Astrocyte (in vitro differentiated cells and primary cell): Measurements from ENCODE around the gene CDH22. TPM values are rescaled to one million over a fixed set of nuclear protein-coding genes. Genes with fewer than 3 reads are reported as not detected.
A peak's percentile ranks its signal among the peaks of the same experiment; 100 is the strongest.

Experiments
- DNase-seq: peaks from one replicate; pipeline ENCODE4 v3.0.0-alpha.2; 2010; ENCODE audit warnings: low read depth
- FAIRE-seq: peaks from 2 replicates; lab custom pipeline; 2011; peaks lifted over from hg19 to GRCh38; lab: Jason Lieb, UNC
- H2AFZ ChIP-seq: 2 replicates; pipeline ENCODE4 v1.6.0; 2012; ENCODE audit warnings: low read depth, low read length, inconsistent platforms
- H3K27ac ChIP-seq: 2 replicates; pipeline ENCODE4 v1.5.1; 2011; ENCODE audit warnings: low read depth, low read length, inconsistent platforms
- H3K27me3 ChIP-seq: 2 replicates; pipeline ENCODE4 v1.6.0; 2011; ENCODE audit warnings: low read length, inconsistent platforms; ENCODE audit not compliant: insufficient read depth
- H3K36me3 ChIP-seq: 2 replicates; pipeline ENCODE4 v1.5.1; 2011; ENCODE audit warnings: low read length, inconsistent platforms; ENCODE audit not compliant: insufficient read depth
- H3K4me1 ChIP-seq: 2 replicates; pipeline ENCODE4 v1.5.1; 2011; ENCODE audit warnings: low read length, inconsistent platforms; ENCODE audit not compliant: insufficient read depth
- H3K4me2 ChIP-seq: 2 replicates; pipeline ENCODE4 v1.6.0; 2012; ENCODE audit warnings: low read length, inconsistent platforms
- H3K4me3 ChIP-seq: 2 replicates; pipeline ENCODE4 v1.5.1; 2011; ENCODE audit warnings: low read depth, mild to moderate bottlenecking, low read length, inconsistent platforms; ENCODE audit not compliant: insufficient read depth
- H3K79me2 ChIP-seq: 2 replicates; pipeline ENCODE4 v1.6.0; 2012; ENCODE audit warnings: mild to moderate bottlenecking, low read length, inconsistent platforms; ENCODE audit not compliant: insufficient read depth
- H3K9ac ChIP-seq: 2 replicates; pipeline ENCODE4 v1.6.0; 2012; ENCODE audit warnings: mild to moderate bottlenecking, low read length, inconsistent platforms
- H3K9me3 ChIP-seq: 2 replicates; pipeline ENCODE4 v1.5.1; 2012; ENCODE audit warnings: low read depth, mild to moderate bottlenecking, low read length, inconsistent platforms; ENCODE audit not compliant: insufficient read depth
- H4K20me1 ChIP-seq: 2 replicates; pipeline ENCODE4 v1.6.0; 2012; ENCODE audit warnings: low read length, inconsistent platforms; ENCODE audit not compliant: insufficient read depth
- H3K27ac Mint-ChIP-seq: one replicate; pipeline ENCODE4 v1.8.0; 2021; ENCODE audit warnings: mild to moderate bottlenecking, mixed read lengths; ENCODE audit not compliant: unreplicated experiment
- H3K27me3 Mint-ChIP-seq: one replicate; pipeline ENCODE4 v1.8.0; 2021; ENCODE audit warnings: low read depth, mixed read lengths; ENCODE audit not compliant: unreplicated experiment
- H3K36me3 Mint-ChIP-seq: one replicate; pipeline ENCODE4 v1.8.0; 2021; ENCODE audit warnings: low read depth, mixed read lengths; ENCODE audit not compliant: unreplicated experiment
- H3K4me1 Mint-ChIP-seq: one replicate; pipeline ENCODE4 v1.8.0; 2021; ENCODE audit warnings: low read depth, mixed read lengths; ENCODE audit not compliant: unreplicated experiment
- H3K4me3 Mint-ChIP-seq: one replicate; pipeline ENCODE4 v1.8.0; 2021; ENCODE audit warnings: mild to moderate bottlenecking, moderate library complexity, mixed read lengths; ENCODE audit not compliant: unreplicated experiment
- H3K9me3 Mint-ChIP-seq: one replicate; pipeline ENCODE4 v1.8.0; 2021; ENCODE audit warnings: mild to moderate bottlenecking, mixed read lengths; ENCODE audit not compliant: unreplicated experiment
- EZH2 ChIP-seq: IDR thresholded peaks from 2 replicates; pipeline ENCODE4 v1.6.1; 2012; ENCODE audit warnings: mild to moderate bottlenecking, low read length, inconsistent platforms; ENCODE audit not compliant: insufficient read depth
- total RNA-seq: library from RNA; stranded (reverse); gene quantifications from 2 replicates; pipeline ENCODE4 v1.2.1, GENCODE V29; 2021
- TF ChIP-seq, protein P1 (sequence below): IDR thresholded peaks from 2 replicates; pipeline ENCODE4 v1.5.1; 2011; ENCODE audit warnings: low read depth, mild to moderate bottlenecking, inconsistent platforms, low read length, moderate library complexity; ENCODE audit not compliant: insufficient read depth

Gene CDH22
- total RNA-seq, 1 donor from 2014 or later, result not detected

DNA sequence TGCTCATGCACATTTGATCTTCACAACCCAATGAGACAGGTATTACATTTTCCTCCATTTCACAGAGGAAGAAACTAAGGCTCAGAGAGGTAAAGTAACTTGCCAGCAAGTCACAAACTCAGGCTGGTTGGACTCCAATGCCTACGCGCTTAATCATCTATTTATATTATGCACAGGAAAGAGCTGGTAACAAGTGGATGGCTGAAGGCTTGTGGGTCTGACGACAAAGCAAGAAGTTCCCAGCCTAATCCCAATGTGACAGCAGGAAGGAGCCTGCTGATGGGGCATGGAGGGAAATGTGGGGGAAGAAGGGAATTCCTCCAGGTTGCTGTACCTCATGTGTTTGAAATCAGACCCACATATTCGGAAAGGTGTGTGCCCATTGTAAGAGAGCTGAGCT lies 3.9 kb downstream of the CDH22 start:
- no peaks in the 10 kb centered on the region for H3K9me3 ChIP-seq
- H3K4me3 ChIP-seq, result no peak overlapping the region
- no peak overlapping the region for H3K4me3 Mint-ChIP-seq
- FAIRE-seq (no peak), DNase-seq (peak; percentile 1)
- no peaks in the 10 kb centered on the region for H4K20me1 ChIP-seq
- no peak overlapping the region for H3K27ac Mint-ChIP-seq
- no peaks in the 10 kb centered on the region for H3K79me2 ChIP-seq
- H3K36me3 Mint-ChIP-seq, result no peaks in the 10 kb centered on the region
- no peaks in the 10 kb centered on the region for H3K9me3 Mint-ChIP-seq
- no peak overlapping the region for H3K4me2 ChIP-seq
- peaks cover 72% of the 10 kb centered on the region for H3K27me3 Mint-ChIP-seq
- peaks cover 2% of the 10 kb centered on the region for H3K4me1 Mint-ChIP-seq
- peaks cover 45% of the 10 kb centered on the region for H3K27me3 ChIP-seq
- peaks cover 2% of the 10 kb centered on the region for H3K4me1 ChIP-seq
- TF ChIP-seq, protein P1, sequence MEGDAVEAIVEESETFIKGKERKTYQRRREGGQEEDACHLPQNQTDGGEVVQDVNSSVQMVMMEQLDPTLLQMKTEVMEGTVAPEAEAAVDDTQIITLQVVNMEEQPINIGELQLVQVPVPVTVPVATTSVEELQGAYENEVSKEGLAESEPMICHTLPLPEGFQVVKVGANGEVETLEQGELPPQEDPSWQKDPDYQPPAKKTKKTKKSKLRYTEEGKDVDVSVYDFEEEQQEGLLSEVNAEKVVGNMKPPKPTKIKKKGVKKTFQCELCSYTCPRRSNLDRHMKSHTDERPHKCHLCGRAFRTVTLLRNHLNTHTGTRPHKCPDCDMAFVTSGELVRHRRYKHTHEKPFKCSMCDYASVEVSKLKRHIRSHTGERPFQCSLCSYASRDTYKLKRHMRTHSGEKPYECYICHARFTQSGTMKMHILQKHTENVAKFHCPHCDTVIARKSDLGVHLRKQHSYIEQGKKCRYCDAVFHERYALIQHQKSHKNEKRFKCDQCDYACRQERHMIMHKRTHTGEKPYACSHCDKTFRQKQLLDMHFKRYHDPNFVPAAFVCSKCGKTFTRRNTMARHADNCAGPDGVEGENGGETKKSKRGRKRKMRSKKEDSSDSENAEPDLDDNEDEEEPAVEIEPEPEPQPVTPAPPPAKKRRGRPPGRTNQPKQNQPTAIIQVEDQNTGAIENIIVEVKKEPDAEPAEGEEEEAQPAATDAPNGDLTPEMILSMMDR, result no peak
- no peak for TF ChIP-seq EZH2
- H3K36me3 ChIP-seq, result no peaks in the 10 kb centered on the region
- H3K27ac ChIP-seq, result no peak overlapping the region
- no peak overlapping the region for H3K9ac ChIP-seq
- no peak overlapping the region for H2AFZ ChIP-seq

DNA sequence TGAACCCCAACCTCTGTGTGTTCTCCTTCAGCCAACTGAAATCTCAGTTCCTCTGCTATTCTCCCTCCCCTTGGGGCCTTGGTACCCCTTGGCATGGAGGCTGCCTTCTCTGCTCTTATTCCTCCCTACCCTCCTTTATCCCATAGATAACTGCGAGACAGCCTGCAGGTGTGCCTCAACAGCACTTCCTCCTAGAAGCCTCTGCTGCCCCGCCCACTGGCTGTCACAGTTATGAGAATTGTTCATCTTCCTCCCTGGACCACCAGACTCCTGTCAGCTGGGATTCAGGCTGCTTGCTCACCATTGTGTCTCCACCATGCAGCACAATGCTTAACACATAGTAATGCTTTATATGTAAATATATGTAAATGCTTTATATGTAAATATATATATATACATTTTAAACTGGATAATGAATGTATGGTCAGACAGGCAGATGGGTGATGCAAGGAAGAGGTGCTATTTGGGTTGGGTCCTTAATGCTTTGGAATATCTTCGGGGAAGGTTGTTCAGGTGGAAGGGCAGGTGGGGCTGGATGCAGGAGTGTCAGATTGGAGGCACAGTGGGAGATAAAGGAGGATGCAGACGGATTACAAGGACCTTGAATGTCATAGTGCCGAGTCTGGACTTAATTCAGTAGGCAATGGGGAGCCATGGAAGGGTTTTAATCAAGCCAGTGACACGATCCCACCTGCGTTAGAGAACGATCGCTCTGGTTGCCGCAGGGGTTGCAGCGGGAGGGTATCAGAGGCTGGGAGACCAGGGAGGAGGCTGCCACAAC lies 4.9 kb downstream of the CDH22 start:
- Histone ChIP-seq H3K27me3 (peaks cover 45% of the 10 kb centered on the region), H3K79me2 (no peaks in the 10 kb centered on the region), H3K4me3 (no peak overlapping the region), H3K9me3 (no peaks in the 10 kb centered on the region), H3K36me3 (no peaks in the 10 kb centered on the region), H3K4me1 (peaks cover 2% of the 10 kb centered on the region), H4K20me1 (no peaks in the 10 kb centered on the region), H3K27ac (no peak overlapping the region), H3K9ac (no peak overlapping the region), H2AFZ (no peak overlapping the region), H3K4me2 (no peak overlapping the region)
- DNase-seq, result no peak
- no peak for TF ChIP-seq EZH2
- TF ChIP-seq, protein P1, result no peak
- H3K4me1 Mint-ChIP-seq, result peaks cover 2% of the 10 kb centered on the region
- no peak overlapping the region for H3K27ac Mint-ChIP-seq
- H3K9me3 Mint-ChIP-seq, result no peaks in the 10 kb centered on the region
- H3K27me3 Mint-ChIP-seq, result peaks cover 75% of the 10 kb centered on the region
- no peaks in the 10 kb centered on the region for H3K36me3 Mint-ChIP-seq
- no peak for FAIRE-seq
- H3K4me3 Mint-ChIP-seq, result no peak overlapping the region

DNA sequence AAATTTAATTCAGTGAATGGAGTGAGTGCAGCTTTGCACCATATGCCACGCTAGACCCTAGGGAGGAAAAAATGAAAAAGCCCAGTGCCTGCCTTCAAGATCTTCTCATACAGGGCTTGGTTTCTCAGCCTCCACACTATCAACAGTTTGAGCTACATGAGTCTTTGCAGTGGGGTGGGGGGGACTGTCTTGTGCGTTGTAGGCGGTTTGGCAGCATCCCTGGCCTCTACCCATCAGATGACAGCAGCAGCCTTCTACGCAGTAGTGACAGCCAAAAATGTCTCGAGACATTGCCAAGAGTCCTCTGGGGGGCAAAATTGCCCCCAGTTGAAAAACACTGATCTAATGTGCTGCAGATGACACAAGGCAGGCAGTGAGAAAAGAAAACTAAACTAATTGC lies 6.2 kb downstream of the CDH22 start:
- H3K27me3 Mint-ChIP-seq, result peaks cover 86% of the 10 kb centered on the region
- no peak overlapping the region for H3K27ac Mint-ChIP-seq

More for the DNA sequence above, 6.2 kb downstream of the CDH22 start:
- no peaks in the 10 kb centered on the region for H4K20me1 ChIP-seq
- DNase-seq (no peak), FAIRE-seq (no peak)
- Mint-ChIP-seq H3K36me3 (no peaks in the 10 kb centered on the region), H3K4me3 (no peak overlapping the region), H3K4me1 (peaks cover 2% of the 10 kb centered on the region), H3K9me3 (no peaks in the 10 kb centered on the region)
- H3K4me3 ChIP-seq, result no peak overlapping the region
- no peak overlapping the region for H2AFZ ChIP-seq
- peaks cover 2% of the 10 kb centered on the region for H3K4me1 ChIP-seq
- no peaks in the 10 kb centered on the region for H3K9me3 ChIP-seq
- H3K27ac ChIP-seq, result no peak overlapping the region
- TF ChIP-seq EZH2, result no peak
- TF ChIP-seq, protein P1, result no peak
- no peak overlapping the region for H3K4me2 ChIP-seq
- peaks cover 38% of the 10 kb centered on the region for H3K27me3 ChIP-seq
- no peak overlapping the region for H3K9ac ChIP-seq
- H3K36me3 ChIP-seq, result no peaks in the 10 kb centered on the region
- H3K79me2 ChIP-seq, result no peaks in the 10 kb centered on the region
